Stimulated activated CD4-positive, alpha-beta T cell treated with anti-CD3 and anti-CD28 coated beads, TNF-alpha, amount 100 ng/mL, for 48 hours (primary cell): ENCODE measurements around the gene DAAM2.

ENCODE experiments used
- DNase-seq, 3 donors: peaks; one replicate each; pipeline ENCODE4 v3.0.0-alpha.2; 2020; ENCODE audit warnings: low read depth in 3 of 3

DAAM2 gene

DNA sequence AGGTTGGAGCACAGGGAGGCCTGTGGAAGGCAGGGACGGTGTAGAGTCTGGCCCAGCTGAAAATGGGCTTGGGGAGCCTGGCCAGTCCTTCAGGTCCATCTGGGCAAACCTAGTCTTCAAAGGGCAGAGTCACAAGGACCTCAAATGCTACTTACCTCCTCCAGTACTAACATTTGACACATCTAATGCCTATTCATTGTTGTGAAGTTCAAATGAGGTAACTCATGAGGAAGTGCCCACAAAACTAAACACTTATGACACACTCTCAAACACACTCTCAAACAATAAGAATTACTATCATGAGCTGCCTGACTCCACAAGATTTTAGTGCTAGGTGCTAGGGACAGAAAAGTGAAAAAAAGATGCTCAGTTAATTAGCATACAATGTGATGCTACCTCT is 27.1 kb downstream of the DAAM2 start:
- no peak for DNase-seq

DNA sequence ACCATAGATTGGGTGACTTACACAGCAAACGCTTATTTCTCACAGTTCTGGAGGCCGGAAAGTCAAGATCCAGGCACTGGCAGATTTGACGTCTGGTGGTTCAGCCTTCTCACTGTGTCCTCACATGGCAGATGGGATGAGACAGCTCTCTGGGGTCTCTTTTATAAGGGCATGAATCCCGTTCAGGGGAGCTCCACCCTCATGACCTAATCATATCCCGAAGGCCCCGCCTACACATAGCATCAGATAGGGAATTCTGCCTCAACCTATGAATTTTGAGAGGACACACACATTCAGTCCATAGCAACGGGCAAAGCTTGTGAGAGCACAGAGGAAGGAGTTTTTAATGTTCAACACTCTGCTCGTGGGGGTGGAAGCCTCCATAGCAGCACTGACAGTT is 27.5 kb downstream of the DAAM2 start:
- DNase-seq, result no peak

DNA sequence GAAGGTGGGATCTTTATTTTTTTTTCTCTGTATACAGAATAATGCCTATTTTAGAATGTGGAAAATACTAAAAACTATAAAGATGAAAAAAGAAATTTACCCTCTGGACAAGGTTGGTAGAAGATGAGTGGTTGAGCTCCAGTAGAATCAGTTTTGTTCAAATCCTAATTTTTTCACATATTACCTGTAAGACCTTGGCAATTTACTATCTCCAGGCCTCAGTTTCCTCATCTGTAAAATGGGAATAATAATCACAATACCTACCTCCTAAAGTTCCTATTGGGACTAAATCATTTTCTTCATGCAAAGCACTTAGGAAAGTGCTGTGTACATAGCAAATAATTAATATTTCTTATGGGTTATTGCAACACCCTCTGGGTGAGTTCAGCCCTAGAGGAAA is 28.4 kb downstream of the DAAM2 start:
- DNase-seq, result no peak

DNA sequence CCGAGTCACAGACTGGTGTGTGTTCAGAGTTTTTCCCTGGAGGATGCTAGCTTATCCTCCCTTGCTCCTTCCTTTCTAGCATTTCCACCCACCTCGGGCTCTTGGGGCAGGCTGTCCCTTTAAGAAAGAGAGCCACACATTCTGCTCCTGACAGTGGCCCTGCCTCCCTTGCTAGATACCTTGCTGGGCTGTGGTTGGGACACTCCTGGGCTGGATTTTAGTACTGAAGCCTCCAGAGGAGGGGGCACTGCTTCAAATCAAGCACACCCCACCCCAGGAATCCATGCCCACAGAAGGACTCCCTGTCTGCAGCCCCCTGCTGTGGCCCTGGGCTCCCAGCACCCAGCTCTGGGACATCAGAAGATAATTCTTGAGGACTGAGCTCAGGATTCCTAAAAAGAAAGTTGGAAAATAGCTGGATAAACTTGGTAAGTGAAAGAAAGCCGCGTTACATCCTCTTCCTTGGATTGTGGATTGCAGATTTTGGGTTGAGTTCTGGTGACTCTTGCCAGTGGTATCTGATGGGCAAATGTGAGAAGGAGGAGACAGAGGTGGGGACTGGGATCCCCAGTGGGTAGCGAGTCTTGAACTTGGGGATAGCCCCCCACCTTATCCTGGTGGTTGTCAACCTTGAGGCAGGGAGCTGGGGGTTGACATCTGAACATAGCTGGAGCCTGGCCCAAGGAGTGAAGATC is 29.0 kb downstream of the DAAM2 start:
- DNase-seq, result no peak

DNA sequence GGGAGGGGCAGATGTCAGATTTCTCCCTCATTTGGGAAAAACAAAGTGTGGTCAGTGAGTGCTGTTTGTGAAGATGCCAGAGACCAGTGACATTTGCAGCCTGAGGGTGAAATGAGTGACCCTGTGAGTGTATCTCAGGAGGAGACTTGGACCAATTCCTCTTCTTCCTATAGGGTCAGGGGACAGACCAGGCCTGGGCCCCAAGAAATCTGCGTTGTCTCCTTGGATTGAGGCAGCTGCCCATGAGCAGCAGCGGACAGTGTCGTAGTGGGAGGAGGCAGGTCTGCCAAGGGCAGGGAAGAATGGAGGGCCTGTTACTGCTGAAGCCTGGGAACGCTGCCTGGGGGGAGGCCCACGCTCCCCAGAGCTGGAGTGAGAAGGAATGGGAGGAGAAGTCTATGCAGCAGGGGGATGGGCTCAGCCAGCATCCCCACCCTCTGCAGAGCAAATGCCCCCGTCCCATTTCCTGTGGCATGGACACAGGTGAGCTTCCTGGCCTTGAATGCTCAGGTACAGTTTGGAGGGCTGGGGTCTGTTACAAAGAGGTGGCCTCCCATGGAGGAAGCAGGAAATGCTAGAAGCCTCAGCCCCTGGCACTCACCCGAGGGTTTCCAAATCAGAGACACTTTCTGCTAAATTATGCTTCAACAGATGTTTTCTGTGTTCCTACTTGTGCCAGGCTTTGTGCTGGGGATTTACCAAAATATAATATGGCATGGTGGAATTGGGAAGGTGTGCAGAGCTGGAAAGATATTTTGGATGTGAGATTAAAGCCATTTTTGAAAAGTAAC is 29.8 kb downstream of the DAAM2 start:
- no peak for DNase-seq

DNA sequence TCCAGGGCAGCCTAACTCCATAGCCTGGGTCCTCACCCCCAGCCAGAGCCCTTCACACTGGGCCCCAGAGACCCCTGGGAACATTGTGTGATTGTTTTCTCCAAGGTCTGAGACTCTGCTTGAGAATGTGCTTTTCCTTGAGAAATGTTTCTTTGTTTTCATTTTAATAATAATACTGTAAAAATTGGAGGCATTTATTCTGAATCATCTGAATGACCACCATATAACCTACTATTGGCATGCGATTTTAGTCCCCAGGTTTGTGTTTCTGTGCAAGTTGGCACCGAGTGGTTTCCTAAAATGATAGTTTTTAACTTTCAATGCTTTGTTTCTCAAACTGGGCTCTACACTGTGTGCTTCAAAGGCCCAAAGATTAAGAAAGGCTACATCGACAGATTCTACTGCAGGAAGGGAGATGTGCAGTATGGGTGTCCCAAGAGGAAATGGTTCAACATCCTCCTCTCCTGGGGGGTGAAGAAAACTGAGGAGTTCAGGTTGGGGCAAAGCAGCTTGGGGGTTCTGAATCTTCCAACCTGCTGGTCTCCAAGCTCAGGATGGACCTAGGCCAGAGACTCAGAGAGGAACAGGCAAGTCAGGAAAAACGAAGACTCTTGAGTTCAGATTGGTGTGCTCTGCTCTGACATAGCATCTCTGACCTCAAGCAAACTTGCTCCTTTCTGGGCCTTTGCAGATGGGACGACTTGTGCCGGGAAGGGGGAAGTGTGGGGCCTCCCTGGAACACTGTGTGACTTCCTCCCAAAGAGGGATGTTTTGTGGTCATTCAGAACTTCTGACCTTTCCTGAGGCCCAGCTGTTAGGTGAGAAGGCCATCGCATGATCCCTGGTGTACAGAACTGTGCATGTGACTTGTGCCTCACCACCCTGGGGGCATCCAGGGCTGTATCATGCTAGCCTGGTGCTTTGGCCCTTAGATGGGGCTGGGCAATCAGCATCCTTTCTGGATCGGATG is 31.0 kb downstream of the DAAM2 start:
- DNase-seq, result no peak

DNA sequence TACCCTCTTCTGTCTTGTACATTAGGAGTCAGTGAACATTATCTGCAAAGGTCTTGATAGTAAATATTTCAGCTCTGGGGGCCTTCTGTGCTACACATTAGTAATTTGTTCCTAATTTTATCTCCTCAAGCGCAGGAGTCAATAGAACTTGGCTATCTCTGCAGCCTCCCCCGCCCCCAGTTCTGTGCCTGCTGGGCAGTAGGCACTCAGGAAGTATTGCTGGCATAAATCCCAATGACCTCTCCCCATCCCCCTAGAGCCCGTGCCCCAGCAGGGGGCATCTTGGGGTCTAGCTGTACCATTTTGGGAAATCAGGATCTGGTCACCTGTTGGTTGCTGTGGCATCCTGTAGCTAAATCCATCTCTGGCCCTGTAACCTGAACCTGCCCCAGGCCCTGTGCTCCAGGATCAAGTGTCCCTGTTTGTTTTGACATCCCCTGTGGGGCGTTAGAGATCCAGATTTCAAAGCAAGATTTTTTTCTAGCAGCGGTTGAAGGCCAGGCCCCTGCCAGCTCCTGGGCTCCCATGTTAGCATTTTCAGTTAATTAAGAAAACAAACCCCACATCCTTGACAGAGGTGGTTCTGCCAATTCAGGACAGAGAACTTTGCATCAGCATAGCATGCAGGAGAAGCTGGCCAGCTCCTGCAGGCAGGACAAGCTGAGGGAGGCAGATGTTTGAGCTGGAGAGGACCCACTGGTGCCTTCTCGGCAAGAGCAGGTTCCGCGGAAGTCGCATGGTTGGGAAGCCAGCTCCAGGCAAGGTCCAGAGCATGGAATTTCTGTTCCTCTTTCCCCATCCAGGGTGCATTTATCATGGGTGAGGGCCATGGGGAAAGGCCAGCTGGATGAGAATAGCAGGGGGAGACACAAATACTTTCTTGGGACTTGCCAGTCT is 32.1 kb downstream of the DAAM2 start:
- no peak for DNase-seq

DNA sequence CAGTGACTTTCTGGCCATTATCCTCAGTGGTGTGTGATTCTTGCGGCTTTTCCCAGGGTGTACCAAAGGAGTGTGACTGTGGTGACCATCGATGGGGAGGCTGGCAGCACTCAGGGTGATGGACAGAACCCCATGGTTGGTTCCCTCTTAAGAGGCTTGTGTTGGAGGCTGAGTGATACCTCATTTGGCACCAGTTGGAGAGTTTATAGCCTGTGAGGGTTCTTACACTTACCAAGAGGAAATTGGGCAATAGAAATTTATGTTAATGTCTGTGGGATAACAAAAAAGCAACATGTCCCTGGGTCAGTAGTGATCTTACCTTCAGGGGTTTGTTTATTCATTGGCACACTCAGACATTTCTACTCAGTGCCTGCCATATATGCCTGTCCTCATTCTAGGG is 37.2 kb downstream of the DAAM2 start:
- no peak for DNase-seq

DNA sequence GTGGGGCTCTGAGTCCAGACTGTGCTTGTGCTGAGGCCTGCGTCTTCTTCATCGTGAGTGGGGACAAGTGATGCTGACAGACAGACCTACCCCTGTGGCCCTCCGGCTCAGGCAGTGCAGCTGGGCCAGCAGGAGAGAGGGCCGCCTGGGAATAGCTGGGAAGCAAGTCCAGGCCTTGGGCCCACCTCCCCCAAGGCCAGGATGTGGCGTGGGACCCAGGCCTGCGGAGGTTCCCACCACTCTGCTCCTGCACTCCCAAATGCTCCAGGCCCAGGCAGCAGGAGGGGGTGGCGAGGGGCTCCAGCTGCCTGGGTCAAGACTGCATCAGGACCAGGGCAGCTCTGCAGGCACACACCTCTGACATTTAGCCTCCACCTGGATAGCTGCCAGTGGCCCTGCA is 38.3 kb downstream of the DAAM2 start:
- no peak for DNase-seq

DNA sequence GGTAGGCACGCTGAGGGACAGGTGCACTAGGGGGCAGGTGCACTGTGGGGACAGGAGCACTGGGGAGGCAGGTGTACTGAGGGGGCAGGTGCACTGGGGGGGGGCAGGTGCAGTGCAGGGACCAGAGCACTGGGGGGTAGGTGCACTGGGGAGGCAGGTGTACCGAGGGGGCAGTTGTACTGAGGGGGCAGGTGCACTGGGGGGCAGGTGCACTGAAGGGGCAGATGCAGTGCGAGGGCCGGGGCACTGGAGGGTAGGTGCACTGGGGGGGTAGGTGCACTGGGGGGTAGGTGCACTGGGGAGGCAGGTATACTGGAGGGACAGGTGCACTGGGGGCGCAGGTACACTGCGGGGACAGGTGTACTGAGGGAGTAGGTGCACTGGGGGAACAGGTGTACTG is 39.5 kb downstream of the DAAM2 start:
- no peak for DNase-seq

DNA sequence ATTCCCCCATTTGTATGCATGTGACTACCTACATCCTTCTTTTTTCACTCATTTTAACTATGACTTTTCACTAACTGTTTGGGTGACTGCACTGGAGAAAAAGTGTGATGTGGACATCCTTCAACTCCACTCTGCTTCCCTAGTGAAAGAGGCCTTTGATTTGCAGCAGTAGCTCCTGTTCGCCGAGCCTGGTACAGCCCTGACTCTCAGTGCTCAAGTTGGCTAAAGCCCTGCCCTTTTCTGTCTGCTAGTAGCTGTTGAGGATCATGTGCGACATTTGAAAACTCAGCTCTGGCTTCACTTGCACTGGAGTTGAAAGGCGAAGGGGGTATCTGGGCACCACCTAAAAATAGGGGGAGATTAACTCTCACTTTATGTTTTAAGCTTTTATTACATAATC is 42.1 kb downstream of the DAAM2 start:
- DNase-seq, result no peak

DNA sequence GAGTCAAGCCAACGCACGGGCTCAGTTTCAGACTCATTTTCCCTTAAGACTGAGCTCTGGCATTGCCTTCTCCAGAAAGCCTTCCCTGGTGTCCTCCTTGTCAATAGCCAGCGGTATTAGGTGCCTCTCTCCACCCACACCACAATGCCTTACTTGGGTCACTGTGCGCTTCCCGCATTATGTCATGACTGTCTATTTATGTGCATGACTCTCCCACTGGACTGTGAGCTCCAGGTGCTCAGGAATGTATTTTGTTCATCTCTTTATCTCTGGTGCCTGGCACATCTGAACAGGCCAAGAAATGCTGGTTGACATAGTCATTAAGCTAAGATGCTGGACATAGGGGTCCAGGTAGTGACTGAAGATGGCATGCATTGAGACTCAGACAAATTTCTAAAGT is 42.7 kb downstream of the DAAM2 start:
- no peak for DNase-seq

DNA sequence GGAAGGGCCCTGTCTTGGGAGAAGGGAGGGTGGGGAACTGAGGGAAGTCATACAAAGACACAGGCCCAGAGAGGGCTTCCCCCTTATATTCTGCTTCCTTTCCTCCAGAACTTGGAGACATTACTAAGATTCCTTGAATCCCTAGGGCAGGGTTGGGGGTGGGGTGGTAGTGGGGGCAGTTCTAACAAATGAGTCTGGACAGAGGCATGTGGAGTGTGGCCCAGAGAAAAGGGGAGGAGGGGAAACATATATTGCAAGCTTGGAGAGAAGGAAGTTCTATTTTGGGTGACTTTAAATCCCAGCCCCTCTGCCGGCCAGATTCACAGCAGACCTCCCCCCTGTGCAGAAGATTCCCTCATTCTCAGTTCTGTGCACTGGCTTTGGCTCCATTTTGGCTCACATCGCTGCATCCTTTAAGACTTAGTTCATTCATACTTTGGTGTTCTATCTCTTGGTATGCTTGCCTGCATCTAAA is 43.7 kb downstream of the DAAM2 start:
- DNase-seq, result no peak

DNA sequence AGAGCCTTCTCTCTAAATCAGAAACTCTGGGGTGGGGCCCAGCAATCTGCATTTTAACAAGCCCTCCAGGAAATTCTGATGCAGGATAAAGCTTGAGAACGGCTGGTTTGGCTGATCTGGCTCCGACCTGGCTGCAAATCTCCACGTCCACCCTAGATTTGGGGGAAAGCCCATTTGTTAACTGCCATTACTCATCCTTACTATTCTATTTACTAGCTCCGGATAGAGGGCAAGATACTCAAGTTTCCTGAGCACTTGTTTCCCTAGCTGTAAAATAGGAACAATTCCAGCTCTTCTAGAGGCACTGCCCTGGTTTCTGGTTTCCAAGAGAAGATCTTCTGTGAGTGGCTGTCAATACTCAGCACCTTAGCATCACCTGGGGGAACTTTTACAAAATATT is 44.4 kb downstream of the DAAM2 start:
- DNase-seq, result no peak

DNA sequence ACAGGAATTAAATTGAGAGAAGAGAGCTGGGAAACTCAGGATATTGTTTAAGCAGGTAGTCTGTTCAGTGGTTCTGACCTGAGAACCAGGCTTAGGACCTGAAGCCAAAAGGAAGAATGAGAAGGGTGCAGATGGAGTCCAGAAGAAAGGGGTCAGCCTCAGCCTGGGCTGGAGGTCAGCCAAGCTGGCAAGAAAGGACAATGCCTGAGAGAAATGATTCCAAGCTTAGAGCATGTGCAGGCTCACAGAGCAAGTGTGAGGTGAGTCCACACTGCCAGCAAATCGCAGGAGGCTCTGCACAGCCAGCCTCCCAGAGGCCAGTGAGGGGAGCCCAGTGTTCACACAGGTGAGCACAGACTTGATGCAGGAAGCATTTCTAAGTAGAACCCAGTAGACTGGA is 47.3 kb downstream of the DAAM2 start:
- DNase-seq, result no peak

DNA sequence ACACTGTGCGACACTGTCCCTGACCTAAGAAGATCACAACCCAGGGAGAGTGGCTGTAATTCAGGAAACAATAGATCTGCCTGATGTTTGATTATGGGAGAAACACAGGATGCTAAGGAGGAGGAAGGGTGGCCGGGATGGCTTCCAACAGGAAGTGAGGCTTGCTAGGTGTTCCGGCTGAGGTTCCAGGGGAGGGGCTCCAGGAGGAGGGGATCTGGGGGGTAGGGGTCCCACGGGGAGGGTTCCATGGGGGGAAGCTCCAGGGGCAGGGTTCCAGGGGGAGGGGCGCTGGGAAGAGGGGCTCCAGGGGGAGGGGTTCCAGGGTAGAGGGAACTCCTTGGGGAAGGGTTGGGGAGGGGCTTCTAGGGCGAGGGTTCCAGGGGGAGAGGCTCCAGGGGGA is 48.6 kb downstream of the DAAM2 start:
- DNase-seq, result no peak

DNA sequence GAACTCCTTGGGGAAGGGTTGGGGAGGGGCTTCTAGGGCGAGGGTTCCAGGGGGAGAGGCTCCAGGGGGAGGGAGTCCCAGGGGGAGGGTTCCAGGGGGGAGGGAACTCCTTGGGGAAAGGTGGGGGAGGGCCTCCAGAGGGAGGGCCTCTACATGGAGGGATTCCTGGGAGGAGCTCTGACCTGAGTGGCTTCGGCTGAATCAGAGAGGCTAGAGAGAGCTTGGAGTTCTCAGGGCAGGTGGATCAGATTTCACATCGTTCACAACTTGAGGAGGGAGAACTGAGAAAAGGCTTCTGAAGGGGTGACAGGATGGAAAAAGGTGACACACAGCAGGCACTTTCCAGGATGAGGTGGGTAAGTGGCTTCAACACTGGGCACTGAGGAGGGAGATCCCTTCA is 49.1 kb downstream of the DAAM2 start:
- no peak for DNase-seq

DNA sequence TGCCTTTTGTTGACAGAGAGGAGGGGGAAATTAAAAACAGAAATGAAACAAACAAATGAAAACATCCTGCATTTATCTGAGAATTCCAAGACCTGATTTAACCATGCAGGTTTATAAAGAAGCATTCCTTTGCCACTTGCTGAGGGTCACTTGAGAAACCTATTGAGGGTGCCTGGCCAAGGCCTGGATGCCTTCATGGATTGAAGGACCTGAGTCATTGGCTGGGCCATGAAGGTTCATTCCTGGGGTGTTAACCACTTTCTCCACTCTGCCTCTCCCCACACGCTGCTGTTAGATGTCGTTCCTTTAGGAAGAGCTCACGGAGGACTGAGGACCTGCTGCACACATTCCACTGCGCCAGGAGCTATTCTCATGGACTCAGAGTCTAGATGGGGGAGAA is 49.7 kb downstream of the DAAM2 start:
- no peak for DNase-seq

DNA sequence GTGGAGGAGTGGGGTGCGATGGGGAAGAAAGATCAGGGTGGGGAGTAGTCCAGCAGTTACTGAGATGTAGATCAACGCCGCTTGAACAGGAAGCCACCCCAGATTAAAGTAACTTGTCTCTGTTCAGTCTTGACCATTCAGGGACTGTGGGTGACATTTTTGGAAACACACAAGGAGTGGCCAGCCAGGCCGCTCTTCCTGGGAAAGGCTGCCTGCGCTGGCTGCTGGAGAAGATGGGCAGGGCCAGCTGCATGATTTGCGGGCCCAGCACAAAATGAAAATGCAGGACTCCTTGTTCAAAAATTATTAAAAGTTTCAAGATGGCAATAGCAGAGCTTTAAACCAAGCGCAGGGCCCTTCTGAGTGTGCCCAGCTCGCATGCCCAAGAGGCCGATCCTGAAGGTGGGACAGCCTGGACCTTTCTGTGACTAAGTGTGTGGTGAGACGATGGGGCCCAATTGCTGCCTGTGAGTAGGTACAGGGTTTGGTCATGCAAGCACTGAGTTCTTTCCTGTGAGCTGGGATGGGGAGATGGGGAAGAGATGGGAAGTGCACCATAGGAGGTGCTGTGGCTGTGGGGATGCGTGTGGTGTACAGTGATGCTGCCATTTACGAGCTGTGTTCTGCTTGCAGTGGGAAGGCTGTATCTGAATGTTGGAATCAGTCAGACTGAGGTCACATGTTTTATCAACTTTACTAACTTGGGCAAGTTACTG is 51.3 kb downstream of the DAAM2 start:
- DNase-seq, result no peak

DNA sequence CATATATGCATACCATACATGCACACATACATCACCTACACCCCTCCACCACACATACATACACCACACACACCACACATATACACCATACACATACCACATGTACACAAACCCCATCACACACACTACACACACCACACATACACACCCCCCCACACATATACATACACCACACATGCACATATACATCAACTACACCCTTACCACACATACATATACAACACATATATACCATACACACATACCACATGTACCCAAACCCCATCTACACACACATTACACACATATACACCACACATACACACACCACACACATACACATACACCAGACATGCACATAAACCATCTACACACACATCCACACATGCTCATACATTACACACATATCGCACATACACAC is 52.7 kb downstream of the DAAM2 start:
- DNase-seq, result no peak

DNA sequence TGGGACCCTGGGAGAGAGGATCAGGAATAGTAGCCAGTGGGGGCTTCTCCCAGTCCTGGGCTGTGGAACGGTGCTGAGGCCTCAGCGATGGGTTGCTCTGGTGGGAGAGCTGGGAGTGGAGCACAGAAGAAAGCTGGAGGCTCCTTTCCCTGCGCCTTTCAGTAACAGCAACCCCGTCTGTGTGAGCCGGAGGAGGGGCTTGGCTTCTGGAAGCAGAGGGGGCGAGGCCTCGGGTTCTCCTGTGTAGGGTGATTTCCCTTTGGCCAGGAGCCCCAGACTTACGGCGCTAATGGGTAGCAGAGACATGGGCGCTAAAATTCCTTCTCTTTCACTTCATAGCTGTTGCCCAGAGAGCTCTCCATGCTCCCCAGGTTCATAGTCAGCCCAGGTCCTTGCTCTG is 55.0 kb downstream of the DAAM2 start:
- DNase-seq, result no peak
